GM21737 (cell line): ENCODE data around the gene ABHD14A.

Experiments
- ATAC-seq: cut with Tn5 transposase; IDR thresholded peaks from one replicate; pipeline ENCODE4 v1.9.1; 2021; ENCODE audit warnings: mild to moderate bottlenecking, moderate library complexity; ENCODE audit not compliant: unreplicated experiment

ABHD14A gene

GRCh38 chr3:51940648-51941462 is 34.0 kb upstream of the ABHD14A start:
- no peak for ATAC-seq

GRCh38 chr3:51941463-51941797 is 33.4 kb upstream of the ABHD14A start:
- ATAC-seq = no peak

GRCh38 chr3:51941798-51942602 is 32.9 kb upstream of the ABHD14A start, which contains the start of the genes PARP3 and RRP9:
Gene PARP3, plus strand, starts transcription at chr3:51942363. Its CDS starts 993 bp downstream, at chr3:51943356.
Gene RRP9, minus strand, starts transcription at chr3:51941904. Its CDS starts 37 bp downstream, at chr3:51941867.
- ATAC-seq = peak; percentile 86

GRCh38 chr3:51942603-51943450 is 32.0 kb upstream of the ABHD14A start:
- no peak for ATAC-seq

- ATAC-seq = no peak
Measured at GRCh38 chr3:51943451-51944391, 31.1 kb upstream of the ABHD14A start.

- no peak for ATAC-seq
Measured at GRCh38 chr3:51944451-51945021, 30.3 kb upstream of the ABHD14A start.

GRCh38 chr3:51945031-51945840 is 29.6 kb upstream of the ABHD14A start:
- ATAC-seq = no peak

- ATAC-seq = no peak
Measured at GRCh38 chr3:51945926-51946705, 28.7 kb upstream of the ABHD14A start.

- ATAC-seq = no peak
Measured at GRCh38 chr3:51946796-51947195, 28.1 kb upstream of the ABHD14A start.

- ATAC-seq = no peak
Measured at GRCh38 chr3:51947215-51947900, 27.5 kb upstream of the ABHD14A start.

GRCh38 chr3:51948016-51948580 is 26.8 kb upstream of the ABHD14A start:
- ATAC-seq = no peak

GRCh38 chr3:51949121-51949520 is 25.7 kb upstream of the ABHD14A start:
- ATAC-seq = no peak

GRCh38 chr3:51950899-51951298 is 24.0 kb upstream of the ABHD14A start:
- ATAC-seq = no peak

GRCh38 chr3:51953445-51953844 is 21.4 kb upstream of the ABHD14A start:
- no peak for ATAC-seq

GRCh38 chr3:51954105-51954504 is 20.8 kb upstream of the ABHD14A start:
- no peak for ATAC-seq

- ATAC-seq = no peak
Measured at GRCh38 chr3:51954713-51955112, 20.2 kb upstream of the ABHD14A start.
